ENCODE data around the gene CLMN. TPM values are rescaled to one million over a fixed set of nuclear protein-coding genes. Genes with fewer than 3 reads are reported as not detected.

Gene CLMN
- total and polyA plus RNA-seq, 2 experiments from 2014 or later, result 3.2 to 5.7 TPM

DNA sequence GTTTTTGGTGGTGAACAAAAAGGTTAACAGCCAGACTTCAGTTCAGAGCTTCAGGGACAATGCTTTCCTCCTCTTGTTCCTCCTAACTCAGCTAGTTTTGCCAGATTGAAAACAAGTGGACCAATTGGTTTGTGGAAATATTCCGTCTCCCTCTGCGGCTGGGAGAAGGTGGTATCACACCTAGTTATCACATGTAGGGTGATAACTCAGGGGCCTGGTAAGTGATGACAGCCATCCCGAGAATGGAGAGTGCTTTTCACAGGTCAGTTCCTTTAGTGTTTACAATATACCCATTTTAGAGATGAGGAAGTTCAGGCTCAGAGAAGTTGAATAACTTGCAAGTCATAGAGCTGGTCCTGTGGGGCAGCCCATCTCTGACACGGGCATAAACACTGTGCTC, 101.7 kb downstream of the CLMN start:
- Histone ChIP-seq H3K27me3 (ENCODE audit: insufficient read depth) (no peaks in the 10 kb centered on the region), H3K9me2 (ENCODE audit: insufficient read depth) (no peaks in the 10 kb centered on the region), H3F3A (replicated peaks; ENCODE audit: low read depth) (no peaks in the 10 kb centered on the region), H2AFZ (no peak overlapping the region), H4K20me1 (replicated peaks; ENCODE audit: insufficient read depth) (no peaks in the 10 kb centered on the region), H3K4me1 (ENCODE audit: insufficient read depth) (peaks cover 34% of the 10 kb centered on the region), H3K79me2 (replicated peaks; ENCODE audit: insufficient read depth) (no peaks in the 10 kb centered on the region), H3K4me3 (no peak overlapping the region), H3K4me2 (no peak overlapping the region), H3K27ac (ENCODE audit: low read depth) (no peak overlapping the region), H3K36me3 (ENCODE audit: insufficient read depth) (no peaks in the 10 kb centered on the region)
- H3K4me1 Mint-ChIP-seq, result peaks cover 49% of the 10 kb centered on the region
- ATAC-seq, result no peak
- H3K4me3 Mint-ChIP-seq, result no peak overlapping the region
- H3K27ac Mint-ChIP-seq, result no peak overlapping the region
- no peaks in the 10 kb centered on the region for H3K9me3 Mint-ChIP-seq
- no peaks in the 10 kb centered on the region; the same call in 2 of the 3 replicates for H3K36me3 Mint-ChIP-seq (ENCODE audit: low read depth)
- peaks cover 19% of the 10 kb centered on the region for H3K27me3 Mint-ChIP-seq (ENCODE audit: insufficient read depth, low read depth, poor library complexity)
- DNase-seq (ENCODE audit: low spot score), result no peak
- TF ChIP-seq ETS1 (IDR thresholded peaks at IDR 0.05), result no peak
- no peak for TF ChIP-seq REST (IDR thresholded peaks at IDR 0.05; ENCODE audit: unreplicated experiment)
- TF ChIP-seq JUNB (IDR thresholded peaks at IDR 0.05; ENCODE audit: unreplicated experiment), result no peak
- no peak for TF ChIP-seq POLR2AphosphoS5 (IDR thresholded peaks at IDR 0.05; ENCODE audit: low read depth)
- TF ChIP-seq NANOG (IDR thresholded peaks at IDR 0.05; ENCODE audit: borderline replicate concordance), result no peak
- TF ChIP-seq EZH2phosphoT487 (IDR thresholded peaks at IDR 0.05; ENCODE audit: unreplicated experiment), result no peak
- no peak for TF ChIP-seq ZNF114 (CRISPR knock-in tag; IDR thresholded peaks at IDR 0.05)
- no peak for TF ChIP-seq ZNF331 (CRISPR knock-in tag; IDR thresholded peaks at IDR 0.05; ENCODE audit: low read depth)
- no peak for TF ChIP-seq STAT1 (IDR thresholded peaks at IDR 0.05; ENCODE audit: unreplicated experiment)
- no peak for TF ChIP-seq ZNF462 (CRISPR knock-in tag; IDR thresholded peaks at IDR 0.05)
- TF ChIP-seq CTCF (conservative IDR thresholded peaks at IDR 0.05; ENCODE audit: low read depth in 2 of 2), result no peak
- TF ChIP-seq EZH2 (IDR thresholded peaks at IDR 0.05; ENCODE audit: low read depth, unreplicated experiment), result no peak
- no peak for TF ChIP-seq CREB1 (CRISPR knock-in tag; IDR thresholded peaks at IDR 0.05; ENCODE audit: low read depth)
